ENCODE data around the gene GJD4.

Gene GJD4

DNA sequence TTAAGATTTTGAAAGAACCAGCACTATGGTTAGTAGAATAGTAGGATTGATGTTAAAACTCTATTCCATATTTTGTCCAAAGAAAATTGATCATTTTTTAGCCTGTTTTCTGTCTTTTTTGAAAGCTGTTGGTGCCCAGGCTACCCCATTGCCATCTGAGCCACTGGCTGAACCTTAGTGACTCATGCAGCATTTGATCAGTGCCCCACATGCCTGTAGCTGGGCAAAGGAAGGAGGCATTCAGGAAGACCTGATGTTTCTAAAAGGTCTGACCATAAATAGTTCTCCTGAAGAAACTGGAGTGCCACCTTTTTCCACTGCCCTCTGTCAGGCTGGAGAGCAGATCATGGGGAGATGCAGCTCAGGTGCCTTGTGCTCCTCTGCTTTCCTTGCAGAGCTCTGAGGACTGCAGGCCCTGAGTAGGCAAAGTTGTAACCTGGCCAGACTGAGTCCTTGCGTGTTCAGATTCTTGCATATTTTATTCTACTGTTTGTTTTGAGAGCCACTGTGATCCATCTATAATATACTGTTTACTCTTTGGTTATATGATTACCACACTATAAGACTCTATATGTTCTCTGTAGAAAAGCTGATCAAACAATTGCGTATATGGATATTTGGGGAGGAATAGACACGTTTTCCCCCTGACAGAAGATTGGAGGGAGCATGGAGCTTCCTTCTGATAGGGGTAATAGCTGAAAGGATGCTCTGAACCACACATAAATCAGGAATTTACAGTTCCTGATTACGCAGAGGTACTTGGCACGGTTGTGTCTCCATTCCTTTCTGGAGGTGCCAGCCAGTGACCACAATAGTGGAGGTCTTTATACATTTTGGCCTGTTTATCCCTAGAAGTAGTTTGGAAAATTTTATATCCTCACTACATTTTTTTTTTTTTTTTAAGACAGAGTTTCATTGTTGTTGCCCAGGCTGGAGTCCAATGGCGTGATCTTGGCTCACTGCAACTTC is 48.9 kb upstream of the GJD4 start (continued):
- TF ChIP-seq PATZ1 (CRISPR knock-in tag; IDR thresholded peaks at IDR 0.05; ENCODE audit: borderline replicate concordance) (no peak), ZNF565 (CRISPR knock-in tag; conservative IDR thresholded peaks at IDR 0.05; ENCODE audit: low read depth) (no peak)

DNA sequence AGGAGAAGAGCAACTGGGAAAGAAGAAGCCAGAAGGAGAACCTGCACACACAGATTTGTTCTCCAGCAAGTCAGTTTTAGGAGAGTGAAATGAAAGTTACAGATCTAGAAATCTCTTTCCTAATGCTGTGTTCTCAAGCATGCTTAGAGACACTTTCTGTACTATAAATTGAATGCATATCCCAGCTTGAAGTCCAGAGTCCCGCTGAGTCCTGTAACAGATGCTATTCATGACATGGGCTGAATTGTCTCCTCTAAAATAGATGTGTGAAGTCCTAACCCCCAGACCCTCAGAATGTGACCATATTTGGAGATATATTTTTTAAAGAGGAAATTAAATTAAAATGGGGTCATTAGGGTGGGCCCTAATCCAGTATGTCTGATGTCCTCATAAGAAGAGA is 46.9 kb upstream of the GJD4 start:
- TF ChIP-seq ZC3H10 (CRISPR knock-in tag; IDR thresholded peaks at IDR 0.05): no peak
- TF ChIP-seq ZNF70 (CRISPR knock-in tag; IDR thresholded peaks at IDR 0.05): no peak
- TF ChIP-seq CSRNP3 (CRISPR knock-in tag; IDR thresholded peaks at IDR 0.05): no peak

GRCh38 chr10:35559416-35559815 is 45.7 kb upstream of the GJD4 start:
- no peak for TF ChIP-seq GLIS3 (CRISPR knock-in tag; IDR thresholded peaks at IDR 0.05)
- TF ChIP-seq, protein P1, sequence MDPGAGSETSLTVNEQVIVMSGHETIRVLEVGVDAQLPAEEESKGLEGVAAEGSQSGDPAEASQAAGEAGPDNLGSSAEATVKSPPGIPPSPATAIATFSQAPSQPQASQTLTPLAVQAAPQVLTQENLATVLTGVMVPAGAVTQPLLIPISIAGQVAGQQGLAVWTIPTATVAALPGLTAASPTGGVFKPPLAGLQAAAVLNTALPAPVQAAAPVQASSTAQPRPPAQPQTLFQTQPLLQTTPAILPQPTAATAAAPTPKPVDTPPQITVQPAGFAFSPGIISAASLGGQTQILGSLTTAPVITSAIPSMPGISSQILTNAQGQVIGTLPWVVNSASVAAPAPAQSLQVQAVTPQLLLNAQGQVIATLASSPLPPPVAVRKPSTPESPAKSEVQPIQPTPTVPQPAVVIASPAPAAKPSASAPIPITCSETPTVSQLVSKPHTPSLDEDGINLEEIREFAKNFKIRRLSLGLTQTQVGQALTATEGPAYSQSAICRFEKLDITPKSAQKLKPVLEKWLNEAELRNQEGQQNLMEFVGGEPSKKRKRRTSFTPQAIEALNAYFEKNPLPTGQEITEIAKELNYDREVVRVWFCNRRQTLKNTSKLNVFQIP (CRISPR knock-in tag; IDR thresholded peaks at IDR 0.05; ENCODE audit: borderline replicate concordance, low read depth): no peak
- TF ChIP-seq RARB (CRISPR knock-in tag; IDR thresholded peaks at IDR 0.05): no peak
- no peak for ATAC-seq

More for the DNA sequence above, 46.9 kb upstream of the GJD4 start:
- ATAC-seq: no peak

DNA sequence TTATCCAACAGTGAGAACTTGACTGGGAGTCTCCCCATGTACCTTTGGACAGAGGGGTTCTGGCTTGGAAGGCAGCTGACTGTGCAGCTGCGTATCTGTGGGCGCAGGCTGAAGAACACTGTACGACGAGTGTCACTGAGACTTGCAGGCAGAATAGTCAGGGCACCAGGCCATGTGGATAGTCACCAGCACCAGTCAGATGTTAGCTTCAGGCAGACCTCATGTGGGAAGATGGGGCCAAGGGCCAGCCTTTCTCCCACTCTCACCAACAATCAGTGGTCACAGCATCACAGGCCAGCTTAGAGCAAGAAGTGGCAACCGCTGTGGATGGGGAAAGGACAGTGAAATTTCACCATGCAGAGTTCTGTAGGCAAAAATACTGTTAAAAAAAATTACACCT is 43.4 kb upstream of the GJD4 start:
- TF ChIP-seq SNAI2 (CRISPR knock-in tag; IDR thresholded peaks at IDR 0.05) (no peak), CSRNP3 (CRISPR knock-in tag; IDR thresholded peaks at IDR 0.05) (no peak), ZNF565 (CRISPR knock-in tag; conservative IDR thresholded peaks at IDR 0.05; ENCODE audit: low read depth) (no peak), BACH2 (CRISPR knock-in tag; IDR thresholded peaks at IDR 0.05; ENCODE audit: borderline replicate concordance) (no peak), ZC3H10 (CRISPR knock-in tag; IDR thresholded peaks at IDR 0.05) (no peak), TSHZ2 (CRISPR knock-in tag; IDR thresholded peaks at IDR 0.05) (no peak), ZFP3 (CRISPR knock-in tag; IDR thresholded peaks at IDR 0.05) (no peak), GLIS3 (CRISPR knock-in tag; IDR thresholded peaks at IDR 0.05) (no peak), RARB (CRISPR knock-in tag; IDR thresholded peaks at IDR 0.05) (no peak), TCF4 (CRISPR knock-in tag; IDR thresholded peaks at IDR 0.05; ENCODE audit: borderline replicate concordance) (no peak), CREB5 (CRISPR knock-in tag; IDR thresholded peaks at IDR 0.05; ENCODE audit: low read depth) (no peak), TOX (CRISPR knock-in tag; IDR thresholded peaks at IDR 0.05; ENCODE audit: borderline replicate concordance) (no peak), ZNF8 (CRISPR knock-in tag; IDR thresholded peaks at IDR 0.05) (no peak), PATZ1 (CRISPR knock-in tag; IDR thresholded peaks at IDR 0.05; ENCODE audit: borderline replicate concordance) (no peak), ARNTL (CRISPR knock-in tag; IDR thresholded peaks at IDR 0.05; ENCODE audit: borderline replicate concordance, low read depth) (no peak)
- TF ChIP-seq, protein P1 (CRISPR knock-in tag; IDR thresholded peaks at IDR 0.05; ENCODE audit: borderline replicate concordance, low read depth): no peak
- no peak for ATAC-seq
